Measurements from ENCODE around the gene UEVLD. TPM values are rescaled to one million over a fixed set of nuclear protein-coding genes. Genes with fewer than 3 reads are reported as not detected.

The UEVLD gene
- total RNA-seq, 4 donors from 2014 or later, result 9.6 to 25.8 (median 15.8) TPM

DNA sequence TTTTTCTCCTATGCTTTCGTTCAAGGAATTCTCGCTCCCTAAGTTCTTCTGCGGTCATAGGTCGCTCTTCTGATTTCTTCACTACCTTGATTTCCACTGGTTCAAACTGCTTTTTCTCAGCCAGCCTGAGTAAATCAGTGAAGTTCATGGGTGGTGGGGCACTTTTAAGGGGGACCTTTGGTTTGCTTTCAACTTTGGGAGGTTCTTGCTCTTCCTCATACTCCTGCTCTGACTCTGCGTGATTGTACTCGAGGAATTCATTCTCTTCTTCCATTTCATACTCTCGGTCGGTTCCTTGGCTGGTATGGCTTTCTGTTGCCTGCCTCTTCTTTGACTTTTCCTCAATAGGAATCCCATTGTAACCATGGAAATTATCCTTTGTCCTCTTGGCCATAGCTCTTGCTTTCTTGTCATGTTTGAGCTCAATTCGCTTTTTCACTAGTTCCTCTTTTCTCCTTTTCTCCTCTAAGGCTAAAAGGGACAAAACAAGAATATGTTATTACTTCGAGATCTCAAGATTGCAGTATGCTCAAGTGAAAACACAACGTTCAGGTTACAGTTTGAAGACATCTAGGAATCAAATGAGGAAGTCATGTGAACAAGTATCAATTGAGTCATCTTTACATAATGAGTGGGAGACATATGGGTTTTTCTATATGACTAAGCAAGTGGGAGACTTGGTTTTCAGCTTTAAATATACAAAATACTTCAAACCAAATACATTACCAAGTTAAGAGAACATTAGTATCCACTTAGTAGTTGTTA, 27.3 kb upstream of the UEVLD start:
- Histone ChIP-seq H3K27me3 (no peaks in the 10 kb centered on the region), H3K4me1 (peaks cover 0 to 31% (median 10%) of the 10 kb centered on the region in 4 donors), H3K4me3 (no peak overlapping the region), H3K36me3 (peaks cover 0 to 45% (median 26%) of the 10 kb centered on the region in 3 donors), H3K9me3 (no peaks in the 10 kb centered on the region), H3K27ac (no peak overlapping the region)
- WGBS, 2 donors, result 91% methylated on average over 11 of the region's 11 CpGs
- TF ChIP-seq EP300 (IDR thresholded peaks at IDR 0.05), result no peak
- TF ChIP-seq POLR2A (IDR thresholded peaks at IDR 0.05), result no peak
- TF ChIP-seq, protein P1, sequence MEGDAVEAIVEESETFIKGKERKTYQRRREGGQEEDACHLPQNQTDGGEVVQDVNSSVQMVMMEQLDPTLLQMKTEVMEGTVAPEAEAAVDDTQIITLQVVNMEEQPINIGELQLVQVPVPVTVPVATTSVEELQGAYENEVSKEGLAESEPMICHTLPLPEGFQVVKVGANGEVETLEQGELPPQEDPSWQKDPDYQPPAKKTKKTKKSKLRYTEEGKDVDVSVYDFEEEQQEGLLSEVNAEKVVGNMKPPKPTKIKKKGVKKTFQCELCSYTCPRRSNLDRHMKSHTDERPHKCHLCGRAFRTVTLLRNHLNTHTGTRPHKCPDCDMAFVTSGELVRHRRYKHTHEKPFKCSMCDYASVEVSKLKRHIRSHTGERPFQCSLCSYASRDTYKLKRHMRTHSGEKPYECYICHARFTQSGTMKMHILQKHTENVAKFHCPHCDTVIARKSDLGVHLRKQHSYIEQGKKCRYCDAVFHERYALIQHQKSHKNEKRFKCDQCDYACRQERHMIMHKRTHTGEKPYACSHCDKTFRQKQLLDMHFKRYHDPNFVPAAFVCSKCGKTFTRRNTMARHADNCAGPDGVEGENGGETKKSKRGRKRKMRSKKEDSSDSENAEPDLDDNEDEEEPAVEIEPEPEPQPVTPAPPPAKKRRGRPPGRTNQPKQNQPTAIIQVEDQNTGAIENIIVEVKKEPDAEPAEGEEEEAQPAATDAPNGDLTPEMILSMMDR (IDR thresholded peaks at IDR 0.05), result no peak
- DNase-seq (ENCODE audit: low spot score in 2 of 2), result no peak

DNA sequence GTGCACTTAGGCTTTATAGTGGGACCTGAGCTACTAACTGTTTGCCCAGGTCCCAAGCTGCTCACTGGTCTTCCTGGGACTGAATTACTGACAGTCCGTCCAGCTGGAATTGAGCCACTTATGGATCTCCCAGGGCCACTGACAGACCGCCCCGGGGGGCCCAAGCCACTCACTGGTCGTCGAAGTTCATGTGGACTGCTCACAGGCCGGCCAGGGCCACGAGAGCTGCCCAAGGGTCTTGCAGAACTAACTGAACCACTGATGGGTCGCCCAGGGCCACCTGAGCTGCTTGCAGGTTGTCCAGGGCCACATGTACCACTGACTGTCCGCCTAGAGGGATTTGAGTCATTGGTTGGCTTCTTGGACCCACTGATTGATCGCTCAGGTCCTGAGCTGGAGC, 26.1 kb upstream of the UEVLD start:
- Histone ChIP-seq H3K9me3 (no peaks in the 10 kb centered on the region), H3K36me3 (peaks cover 0 to 57% (median 27%) of the 10 kb centered on the region in 3 donors), H3K4me3 (no peak overlapping the region), H3K27me3 (no peaks in the 10 kb centered on the region), H3K27ac (no peak overlapping the region), H3K4me1 (peaks cover 0 to 27% (median 10%) of the 10 kb centered on the region in 4 donors)
- no peak for TF ChIP-seq POLR2A (IDR thresholded peaks at IDR 0.05)
- TF ChIP-seq, protein P1 (IDR thresholded peaks at IDR 0.05), result no peak
- no peak for TF ChIP-seq EP300 (IDR thresholded peaks at IDR 0.05)
- WGBS, 2 donors, result 91 to 94% methylated on average over 5 to 8 of the region's 10 CpGs
- DNase-seq (ENCODE audit: low spot score in 2 of 2), result no peak

GRCh38 chr11:18612394-18612793, 23.9 kb upstream of the UEVLD start:
- DNase-seq (ENCODE audit: low spot score in 2 of 2), result no peak
- Histone ChIP-seq H3K9me3 (no peaks in the 10 kb centered on the region), H3K27ac (no peak overlapping the region), H3K4me1 (peaks cover 0 to 7% (median 0%) of the 10 kb centered on the region in 4 donors), H3K36me3 (peaks cover 0 to 77% (median 32%) of the 10 kb centered on the region in 3 donors), H3K4me3 (no peak overlapping the region), H3K27me3 (no peaks in the 10 kb centered on the region)
- WGBS, 2 donors, result 95 to 97% methylated on average over 4 of the region's 4 CpGs
- no peak for TF ChIP-seq POLR2A (IDR thresholded peaks at IDR 0.05)
- TF ChIP-seq, protein P1 (IDR thresholded peaks at IDR 0.05), result no peak
- no peak for TF ChIP-seq EP300 (IDR thresholded peaks at IDR 0.05)

- no peaks in the 10 kb centered on the region for H3K9me3 ChIP-seq
- WGBS, 2 donors, result 76 to 89% methylated on average over 2 of the region's 2 CpGs
- no peak for DNase-seq (ENCODE audit: low spot score in 2 of 2)
- H3K27me3 ChIP-seq, result no peaks in the 10 kb centered on the region
- H3K4me1 ChIP-seq, result no peaks in the 10 kb centered on the region
- H3K27ac ChIP-seq, result no peak overlapping the region
- H3K4me3 ChIP-seq, result no peak overlapping the region
- TF ChIP-seq POLR2A (IDR thresholded peaks at IDR 0.05) (no peak), EP300 (IDR thresholded peaks at IDR 0.05) (no peak)
- TF ChIP-seq, protein P1 (IDR thresholded peaks at IDR 0.05), result no peak
- H3K36me3 ChIP-seq, result peaks cover 0 to 84% (median 32%) of the 10 kb centered on the region in 3 donors
Observed at GRCh38 chr11:18611196-18611595, 22.7 kb upstream of the UEVLD start.

DNA sequence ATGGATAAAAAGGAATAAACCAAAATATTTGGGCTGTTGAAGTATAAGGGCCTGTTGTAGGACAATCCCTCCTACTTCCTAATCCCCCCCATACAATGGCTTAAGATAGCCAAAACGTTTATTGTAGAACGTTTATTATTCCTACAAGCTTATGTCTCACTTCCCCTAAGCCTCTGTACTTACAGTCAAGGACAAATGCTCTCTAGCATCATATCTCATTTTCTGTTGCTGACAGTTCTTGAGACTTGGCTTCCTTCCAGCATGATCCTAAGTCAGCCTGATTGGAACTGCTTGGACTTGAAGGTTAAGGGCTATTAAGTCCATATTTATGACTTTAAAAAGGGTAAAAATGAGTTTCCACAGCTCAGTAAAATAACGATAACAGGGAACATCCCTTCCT, 19.8 kb upstream of the UEVLD start:
- H3K4me3 ChIP-seq, result no peak overlapping the region
- no peak for TF ChIP-seq POLR2A (IDR thresholded peaks at IDR 0.05)
- TF ChIP-seq, protein P1 (IDR thresholded peaks at IDR 0.05), result no peak
- TF ChIP-seq EP300 (IDR thresholded peaks at IDR 0.05), result no peak
- no peaks in the 10 kb centered on the region for H3K27me3 ChIP-seq
- no peaks in the 10 kb centered on the region for H3K9me3 ChIP-seq
- peaks cover 0 to 80% (median 15%) of the 10 kb centered on the region in 3 donors for H3K36me3 ChIP-seq
- H3K27ac ChIP-seq, result no peak overlapping the region
- WGBS, 2 donors, result 56 to 68% methylated on average over 3 of the region's 3 CpGs
- DNase-seq (ENCODE audit: low spot score in 2 of 2), result no peak
- H3K4me1 ChIP-seq, result no peaks in the 10 kb centered on the region

Measured in tibial nerve (tissue), 4 donors.